ENCODE measurements around the gene LGI4. TPM values are rescaled to one million over a fixed set of nuclear protein-coding genes. Genes with fewer than 3 reads are reported as not detected.
A peak's percentile ranks its signal among the peaks of the same experiment; 100 is the strongest.
"Not testable (repeated sequence)": the region's sequence is repeated elsewhere in the genome, so short reads cannot be mapped to it uniquely, and the experiment has no call there.

Gene LGI4
- total RNA-seq, 2 experiments from 2014 or later = 0.66 to 0.67 TPM

DNA sequence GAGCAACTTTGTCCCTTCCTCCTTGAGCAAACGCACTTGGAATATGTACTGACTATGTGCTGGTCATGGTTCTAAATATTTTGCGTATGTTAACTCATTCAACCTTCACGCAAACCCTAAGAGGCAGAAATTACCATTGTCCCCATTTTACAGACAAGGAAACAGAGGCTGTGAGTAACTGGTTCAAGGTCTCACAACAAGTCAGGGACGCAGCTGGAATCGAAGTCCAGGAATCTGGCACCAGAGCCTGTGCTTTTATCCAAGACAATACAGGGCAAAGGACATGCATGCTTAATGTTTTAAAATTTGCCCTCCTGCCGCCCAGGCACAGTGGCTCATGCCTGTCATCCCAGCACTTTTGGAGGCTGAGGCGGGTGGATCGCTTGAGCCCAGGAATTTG is 24.7 kb upstream of the LGI4 start:
- peaks cover 45% of the 10 kb centered on the region for H3K4me1 Mint-ChIP-seq
- H3K4me3 Mint-ChIP-seq = no peak overlapping the region
- POLR2A ChIA-PET = no interaction called here
- no peaks in the 10 kb centered on the region for H3K27me3 Mint-ChIP-seq
- H3K27ac Mint-ChIP-seq = peak overlapping the region; percentile 32
- ATAC-seq = no peak
- DNase-seq = no peak
- peaks cover 26% of the 10 kb centered on the region for H3K9me3 Mint-ChIP-seq (ENCODE audit: low read depth)
- CTCF ChIA-PET = interaction anchor here (0.8 to 0.9 kb wide), 2 partner anchors 98 to 123 kb away, joined by 3 read pairs; partner anchors contain the start of gene HAMP
- intact Hi-C loops (cut with DNase I, micrococcal nuclease) = loop anchor here in 1 of 2 experiments (10.0 kb wide), 1 partner anchor 485 kb away; the partner anchor contains the start of genes COX6B1 and ETV2
- H3K36me3 Mint-ChIP-seq (ENCODE audit: low read depth) = peaks cover 95% of the 10 kb centered on the region

- no peak for ATAC-seq
- Mint-ChIP-seq H3K4me3 (peak overlapping the region; percentile 34), H3K4me1 (peaks cover 55% of the 10 kb centered on the region), H3K27me3 (no peaks in the 10 kb centered on the region), H3K9me3 (ENCODE audit: low read depth) (peaks cover 8% of the 10 kb centered on the region), H3K27ac (peak overlapping the region; percentile 78), H3K36me3 (ENCODE audit: low read depth) (peaks cover 73% of the 10 kb centered on the region)
- intact Hi-C loops (cut with DNase I, micrococcal nuclease) = loop anchor here in 1 of 2 experiments (10.0 kb wide), 1 partner anchor 487 kb away; the partner anchor contains the start of genes COX6B1 and ETV2
- CTCF ChIA-PET = interaction anchor here (1.8 kb wide), 2 partner anchors 13 to 14 kb away, joined by 5 to 7 read pairs; partner anchors contain the start of gene FXYD7
- no peak for DNase-seq
- POLR2A ChIA-PET = no interaction called here
These were observed 22.6 kb upstream of the LGI4 start for GRCh38 chr19:35157431-35157830.

DNA sequence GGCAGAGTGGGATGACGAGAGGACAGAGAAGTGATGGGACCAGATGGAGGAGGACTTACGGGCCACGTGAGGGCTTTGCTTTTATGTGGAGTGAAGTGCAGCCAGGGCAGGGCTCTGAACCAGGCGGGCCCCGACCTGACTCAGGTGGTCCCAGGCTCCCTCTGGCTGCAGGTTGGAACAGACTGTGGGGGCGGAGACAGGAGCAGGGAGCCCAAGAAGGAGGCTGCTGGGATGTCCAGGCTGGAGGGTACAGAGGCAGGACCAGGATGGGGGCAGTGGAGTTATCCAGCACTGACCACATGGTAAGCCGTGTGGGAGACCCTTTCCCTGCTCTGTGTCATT is 21.8 kb upstream of the LGI4 start:
- POLR2A ChIA-PET = no interaction called here

DNA sequence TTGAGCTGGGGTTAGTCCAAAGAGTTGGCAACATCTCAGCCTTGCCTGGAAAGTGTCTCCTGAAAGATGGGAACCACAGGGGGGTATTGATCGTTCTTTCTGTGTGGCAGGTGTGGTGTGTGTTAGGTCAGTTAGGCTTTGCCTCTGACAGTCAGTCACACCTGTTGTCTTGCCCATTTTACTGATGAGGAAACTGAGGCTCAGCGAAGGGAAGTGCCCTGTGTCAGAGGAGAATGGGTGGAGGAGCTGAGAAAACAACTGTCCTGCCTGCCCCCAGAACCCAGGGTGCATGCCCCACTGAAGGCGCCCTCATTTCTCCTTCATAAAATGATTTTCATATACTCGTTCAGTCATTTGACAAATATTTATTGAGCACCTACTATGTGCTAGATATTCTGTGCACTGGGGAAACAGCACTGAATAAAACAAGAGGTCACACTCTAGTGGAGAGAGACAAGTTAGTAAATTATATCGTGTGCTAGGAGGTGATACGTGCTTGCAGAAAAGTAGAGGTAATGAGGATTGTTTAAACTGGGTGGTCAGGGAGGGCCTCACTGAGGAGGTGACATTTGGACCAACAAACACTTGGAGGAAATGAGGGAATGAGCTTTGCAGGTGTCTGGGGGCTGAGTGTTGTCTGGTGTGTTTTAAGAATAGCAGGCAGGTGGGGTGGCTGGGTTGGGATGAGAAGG is 21.3 kb upstream of the LGI4 start:
- no peak for ATAC-seq
- DNase-seq = no peak
- H3K9me3 Mint-ChIP-seq (ENCODE audit: low read depth) = no peaks in the 10 kb centered on the region
- intact Hi-C loops (cut with DNase I, micrococcal nuclease) = loop anchor here (1.0 to 10.0 kb wide), 7 partner anchors 15 to 489 kb away; partner anchors contain the start of genes USF2 (in 2 of the 2), COX6B1 (in 1 of the 2), ETV2 (in 1 of the 2) and FFAR1 (in 1 of the 2)
- peaks cover 55% of the 10 kb centered on the region for H3K4me1 Mint-ChIP-seq
- H3K27ac Mint-ChIP-seq = peak overlapping the region; percentile 99
- peaks cover 60% of the 10 kb centered on the region for H3K36me3 Mint-ChIP-seq (ENCODE audit: low read depth)
- POLR2A ChIA-PET = no interaction called here
- peak overlapping the region; percentile 96 for H3K4me3 Mint-ChIP-seq
- H3K27me3 Mint-ChIP-seq = no peaks in the 10 kb centered on the region
- CTCF ChIA-PET = interaction anchor here (0.5 kb wide), 1 partner anchor 44 kb away, joined by 3 read pairs; no protein-coding TSS in a partner anchor

More for the DNA sequence above, 21.8 kb upstream of the LGI4 start:
- ATAC-seq = no peak
- peaks cover 3% of the 10 kb centered on the region for H3K9me3 Mint-ChIP-seq (ENCODE audit: low read depth)
- intact Hi-C loops (cut with DNase I, micrococcal nuclease) = loop anchor here in 1 of 2 experiments (10.0 kb wide), 1 partner anchor 488 kb away; the partner anchor contains the start of genes COX6B1 and ETV2
- H3K27me3 Mint-ChIP-seq = no peaks in the 10 kb centered on the region
- CTCF ChIA-PET = interaction anchor here (1.8 kb wide), 1 partner anchor 12 kb away, joined by 7 read pairs; no protein-coding TSS in a partner anchor
- H3K4me1 Mint-ChIP-seq = peaks cover 58% of the 10 kb centered on the region
- DNase-seq = no peak
- H3K4me3 Mint-ChIP-seq = peak overlapping the region; percentile 96
- peaks cover 65% of the 10 kb centered on the region for H3K36me3 Mint-ChIP-seq (ENCODE audit: low read depth)
- peak overlapping the region; percentile 99 for H3K27ac Mint-ChIP-seq

GRCh38 chr19:35155441-35155840 is 20.6 kb upstream of the LGI4 start:
- Mint-ChIP-seq H3K4me3 (peak overlapping the region; percentile 96), H3K9me3 (ENCODE audit: low read depth) (no peaks in the 10 kb centered on the region), H3K27me3 (no peaks in the 10 kb centered on the region), H3K36me3 (ENCODE audit: low read depth) (peaks cover 53% of the 10 kb centered on the region), H3K27ac (peak overlapping the region; percentile 99), H3K4me1 (peaks cover 54% of the 10 kb centered on the region)
- POLR2A ChIA-PET = no interaction called here
- CTCF ChIA-PET = interaction anchor here (4.8 kb wide), 1 partner anchor 13 kb away, joined by 47 read pairs; the partner anchor contains the start of gene FXYD7
- ATAC-seq (peak; percentile 25), DNase-seq (peak; percentile 60)
- intact Hi-C loops (cut with DNase I, micrococcal nuclease) = loop anchor here (1.0 to 10.0 kb wide), 7 partner anchors 14 to 489 kb away; partner anchors contain the start of genes USF2 (in 2 of the 2), COX6B1 (in 1 of the 2), ETV2 (in 1 of the 2) and FFAR1 (in 1 of the 2)

DNA sequence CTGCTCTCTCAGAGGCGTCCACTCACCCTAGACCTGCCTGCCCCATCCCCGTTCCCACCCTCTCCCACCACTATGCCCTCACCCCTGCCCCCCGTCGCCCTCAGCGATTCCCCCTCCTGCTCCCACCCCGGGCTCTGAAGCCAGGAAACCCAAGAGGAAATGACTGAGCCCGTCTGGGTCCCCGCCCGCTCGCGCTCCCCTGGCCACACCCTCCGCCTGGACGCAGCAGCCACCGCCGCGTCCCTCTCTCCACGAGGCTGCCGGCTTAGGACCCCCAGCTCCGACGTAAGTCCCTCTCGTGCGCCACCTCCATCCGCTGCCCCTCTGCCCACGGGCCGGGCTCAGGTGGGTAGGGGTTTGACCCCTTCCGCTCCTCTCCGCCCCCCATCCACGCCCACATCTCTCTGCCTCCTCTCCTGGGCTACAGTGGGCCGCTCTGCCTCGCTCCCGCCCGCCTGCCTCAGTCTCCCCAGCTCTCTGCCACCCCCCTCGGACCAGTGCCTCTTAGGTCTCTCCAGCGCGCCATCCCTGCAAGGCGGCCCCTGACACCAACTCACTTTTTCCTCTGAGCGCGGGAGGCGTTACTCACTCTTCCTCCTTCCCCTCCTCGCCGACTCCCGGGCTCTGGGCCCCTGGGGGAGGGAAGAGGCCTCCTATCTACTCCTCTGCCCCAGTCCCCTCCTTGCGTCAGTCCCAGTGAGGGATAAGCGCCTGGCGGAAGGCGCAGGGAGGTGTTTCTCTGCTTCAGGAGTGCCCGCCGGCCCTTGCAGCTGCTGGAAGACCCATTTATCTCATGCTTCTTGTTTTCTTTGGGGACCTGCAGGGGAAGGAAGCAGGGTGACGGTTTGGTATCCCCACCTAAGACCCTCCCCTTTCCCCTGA is 19.9 kb upstream of the LGI4 start, which contains the start of gene FXYD5:
Gene FXYD5, plus strand, starts transcription at position 211 of the 882 bp plus-strand sequence. CDS start 816 bp downstream, outside the sequence.
- Mint-ChIP-seq H3K9me3 (ENCODE audit: low read depth) (no peaks in the 10 kb centered on the region), H3K27me3 (no peaks in the 10 kb centered on the region), H3K36me3 (ENCODE audit: low read depth) (peaks cover 47% of the 10 kb centered on the region), H3K27ac (peak within 1 kb of the TSS; percentile 99), H3K4me3 (peak within 1 kb of the TSS; percentile 96), H3K4me1 (peaks cover 52% of the 10 kb centered on the region)
- ATAC-seq (peak; percentile 81), DNase-seq (peak; percentile 93)
- ChIA-PET POLR2A (interaction anchor here (0.6 to 1.0 kb wide), 2 partner anchors 53 to 81 kb away, joined by 3 read pairs; no protein-coding TSS in a partner anchor), CTCF (interaction anchor here (0.6 to 4.8 kb wide), 12 partner anchors 9 to 688 kb away, joined by 3 to 47 read pairs (median 4); partner anchors contain the start of genes FXYD7 and LGI4)
- intact Hi-C loops (cut with DNase I, micrococcal nuclease) = loop anchor here (1.0 to 10.0 kb wide), 7 partner anchors 13 to 490 kb away; partner anchors contain the start of genes USF2 (in 2 of the 2), COX6B1 (in 1 of the 2), ETV2 (in 1 of the 2) and FFAR1 (in 1 of the 2)

- ATAC-seq = peak; percentile 60
- Mint-ChIP-seq H3K9me3 (ENCODE audit: low read depth) (no peaks in the 10 kb centered on the region), H3K27ac (peak overlapping the region; percentile 99), H3K36me3 (ENCODE audit: low read depth) (peaks cover 38% of the 10 kb centered on the region), H3K4me3 (peak overlapping the region; percentile 96), H3K27me3 (no peaks in the 10 kb centered on the region), H3K4me1 (peaks cover 45% of the 10 kb centered on the region)
- ChIA-PET CTCF (interaction anchor here (0.5 to 4.8 kb wide), 17 partner anchors 9 to 905 kb away, joined by 3 to 47 read pairs (median 4); partner anchors contain the start of genes FXYD7 and LGI4), POLR2A (interaction anchor here (0.6 to 1.5 kb wide), 4 partner anchors 13 to 117 kb away, joined by 3 to 5 read pairs (median 4); no protein-coding TSS in a partner anchor)
- intact Hi-C loops (cut with DNase I, micrococcal nuclease) = loop anchor here (1.0 to 10.0 kb wide), 3 partner anchors 13 to 491 kb away; partner anchors contain the start of genes COX6B1 (in 1 of the 2), ETV2 (in 1 of the 2) and USF2 (in 1 of the 2)
- peak; percentile 88 for DNase-seq
These were observed 19.1 kb upstream of the LGI4 start for GRCh38 chr19:35153701-35154524.

GRCh38 chr19:35153129-35153522 is 18.3 kb upstream of the LGI4 start:
- H3K27me3 Mint-ChIP-seq; DNase-seq; H3K9me3 Mint-ChIP-seq (ENCODE audit: low read depth); ATAC-seq: not testable (repeated sequence)
- Mint-ChIP-seq H3K4me3 (peak overlapping the region; percentile 96), H3K4me1 (peaks cover 37% of the 10 kb centered on the region), H3K36me3 (ENCODE audit: low read depth) (peaks cover 30% of the 10 kb centered on the region), H3K27ac (peak overlapping the region; percentile 75)
- ChIA-PET CTCF (interaction anchor here (0.7 to 4.8 kb wide), 11 partner anchors 11 to 181 kb away, joined by 3 to 47 read pairs (median 4); partner anchors contain the start of genes FXYD7 and LGI4), POLR2A (interaction anchor here (1.5 kb wide), 1 partner anchor 12 kb away, joined by 5 read pairs; no protein-coding TSS in a partner anchor)
- intact Hi-C loops (cut with DNase I, micrococcal nuclease) = loop anchor here in 1 of 2 experiments (10.0 kb wide), 1 partner anchor 492 kb away; the partner anchor contains the start of genes COX6B1 and ETV2

DNA sequence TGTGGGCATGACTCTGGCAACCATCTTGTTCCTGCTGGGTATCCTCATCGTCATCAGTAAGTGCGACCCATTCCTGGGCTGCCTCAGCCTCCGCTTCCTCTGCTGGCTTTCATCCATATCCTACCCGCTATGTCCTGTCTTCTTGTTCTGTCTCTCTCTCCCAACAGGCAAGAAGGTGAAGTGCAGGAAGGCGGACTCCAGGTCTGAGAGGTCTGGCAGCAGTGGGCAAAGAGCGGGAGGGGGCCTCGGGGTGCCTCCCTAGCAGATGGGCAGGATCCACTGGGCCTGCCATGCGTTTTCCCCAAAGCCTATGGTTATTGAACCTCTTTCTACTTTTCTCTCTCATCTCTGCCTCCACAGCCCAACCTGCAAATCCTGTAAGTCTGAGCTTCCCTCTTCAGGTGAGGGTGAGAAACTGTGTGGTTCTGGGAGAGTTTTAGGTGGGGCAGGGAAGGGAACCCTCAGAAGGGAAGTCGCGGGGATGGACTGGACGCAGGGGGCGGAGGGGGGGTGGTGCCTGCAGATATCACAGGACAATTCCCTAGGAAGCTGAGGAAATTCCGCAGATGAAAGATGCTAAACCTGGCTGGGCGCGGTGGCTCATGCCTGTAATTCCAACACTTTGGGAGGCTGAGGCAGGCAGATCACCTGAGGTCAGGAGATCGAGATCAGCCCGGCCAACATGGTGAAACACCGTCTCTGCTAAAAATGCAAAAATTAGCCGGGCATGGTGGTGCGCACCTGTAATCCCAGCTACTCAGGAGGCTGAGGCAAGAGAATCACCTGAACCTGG is 16.6 kb upstream of the LGI4 start:
- intact Hi-C loops (cut with DNase I, micrococcal nuclease) = loop anchor here in 1 of 2 experiments (10.0 kb wide), 1 partner anchor 493 kb away; the partner anchor contains the start of genes COX6B1 and ETV2

More for the DNA sequence above, 16.6 kb upstream of the LGI4 start:
- Mint-ChIP-seq H3K36me3 (ENCODE audit: low read depth) (peaks cover 14% of the 10 kb centered on the region), H3K27me3 (no peaks in the 10 kb centered on the region), H3K4me1 (peaks cover 21% of the 10 kb centered on the region), H3K9me3 (ENCODE audit: low read depth) (no peaks in the 10 kb centered on the region), H3K4me3 (no peak overlapping the region), H3K27ac (no peak overlapping the region)
- DNase-seq (no peak), ATAC-seq (no peak)
- POLR2A ChIA-PET = interaction anchor here (0.7 kb wide), 1 partner anchor 148 kb away, joined by 3 read pairs; no protein-coding TSS in a partner anchor
- CTCF ChIA-PET = interaction anchor here (4.8 kb wide), 1 partner anchor 9 kb away, joined by 47 read pairs; the partner anchor contains the start of gene FXYD7

Data from activated CD4-positive, alpha-beta T cell treated with anti-CD3 and anti-CD28 coated beads for 36 hours (primary cell).